ENCODE results near the gene ALKBH1. TPM values are rescaled to one million over a fixed set of nuclear protein-coding genes. Genes with fewer than 3 reads are reported as not detected.
A peak's percentile ranks its signal among the peaks of the same experiment; 100 is the strongest.
"Not testable (repeated sequence)": the region's sequence is repeated elsewhere in the genome, so short reads cannot be mapped to it uniquely, and the experiment has no call there.

The ALKBH1 gene
- 10 to 100 TPM; 14.4 to 22.0 TPM for total RNA-seq

GRCh38 chr14:77707724-77708408, at the start of gene ALKBH1, which contains the start of gene SLIRP:
ALKBH1 (minus strand) TSS chr14:77708023; CDS start chr14:77708004, 19 bp downstream.
SLIRP (plus strand) TSS chr14:77708103; CDS start chr14:77708112, 9 bp downstream.
- DNase-seq (ENCODE audit: low spot score) (peak; percentile 89), ATAC-seq (peak; percentile 98 to 99)
- H3K36me3 Mint-ChIP-seq, result peaks cover 20% of the 10 kb centered on the region
- H3K4me1 Mint-ChIP-seq (ENCODE audit: low read depth in 2 of 2), result peaks cover 36 to 37% of the 10 kb centered on the region in 2 donors
- no peaks in the 10 kb centered on the region for H3K27me3 Mint-ChIP-seq
- no peaks in the 10 kb centered on the region for H3K9me3 Mint-ChIP-seq
- H3K27ac Mint-ChIP-seq, result peak within 1 kb of the TSS; percentile 75 to 95
- peak within 1 kb of the TSS; percentile 98 for H3K4me3 Mint-ChIP-seq

DNA sequence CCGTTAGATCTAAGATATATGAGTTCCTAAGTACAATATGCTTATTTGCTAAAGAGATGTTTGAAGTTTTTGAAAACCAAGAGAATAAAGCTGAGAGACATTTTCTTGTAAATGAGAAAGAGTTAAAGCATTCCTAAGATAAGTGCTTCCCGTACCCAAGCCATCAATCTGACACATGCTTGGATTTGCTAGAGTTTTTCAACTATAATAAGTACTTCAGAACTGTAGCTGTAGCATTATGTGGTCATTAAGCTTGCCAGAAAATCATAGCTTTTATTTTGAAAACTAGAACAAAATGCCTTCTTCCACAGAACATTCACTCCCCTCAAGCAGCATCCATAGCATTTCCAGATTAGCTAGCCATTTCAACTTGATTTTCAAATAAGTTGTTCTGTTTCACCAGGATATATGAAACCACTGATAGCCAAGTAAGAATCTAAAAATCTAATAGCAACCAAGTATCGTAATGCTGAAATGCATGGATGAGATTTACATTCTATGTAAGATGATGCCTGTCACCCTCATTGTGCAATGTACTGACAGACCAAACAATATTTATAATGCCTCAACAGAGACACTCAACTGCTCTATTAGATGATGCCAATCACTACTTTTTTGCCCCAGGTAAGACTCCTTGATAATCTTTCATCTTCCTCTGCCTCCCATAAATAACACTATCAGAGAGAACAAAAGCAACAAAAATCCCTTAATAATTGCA, 45.1 kb upstream of the ALKBH1 start:
- Mint-ChIP-seq H3K36me3 (peaks cover 31% of the 10 kb centered on the region), H3K4me1 (ENCODE audit: low read depth in 2 of 2) (peaks cover 19 to 20% of the 10 kb centered on the region in 2 donors), H3K9me3 (no peaks in the 10 kb centered on the region), H3K27ac (no peak overlapping the region), H3K4me3 (peak overlapping the region; percentile 30), H3K27me3 (no peaks in the 10 kb centered on the region)
- DNase-seq (ENCODE audit: low spot score) (no peak), ATAC-seq (no peak)

DNA sequence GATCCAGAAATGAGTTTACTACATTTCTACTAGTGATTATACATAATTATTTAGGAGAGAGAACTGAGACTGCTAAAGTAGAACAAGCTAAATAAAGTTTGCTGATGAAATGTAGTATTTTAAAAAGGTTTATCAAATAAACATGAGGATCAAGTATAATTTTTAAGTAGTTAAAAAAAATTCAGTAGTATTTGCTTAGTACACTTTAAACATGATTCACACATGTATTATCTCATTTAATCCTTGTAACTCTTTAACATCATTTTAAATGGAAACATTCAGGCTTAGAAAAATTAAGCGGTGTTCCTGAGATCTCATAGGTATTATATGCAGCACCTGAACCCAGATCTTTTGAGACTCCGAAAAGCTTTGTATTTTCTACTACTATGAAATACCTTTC, 44.4 kb upstream of the ALKBH1 start:
- peaks cover 12 to 14% of the 10 kb centered on the region in 2 donors for H3K4me1 Mint-ChIP-seq (ENCODE audit: low read depth in 2 of 2)
- DNase-seq (ENCODE audit: low spot score) (no peak), ATAC-seq (no peak)
- no peak overlapping the region for H3K4me3 Mint-ChIP-seq
- H3K9me3 Mint-ChIP-seq, result no peaks in the 10 kb centered on the region
- peaks cover 25% of the 10 kb centered on the region for H3K36me3 Mint-ChIP-seq
- H3K27me3 Mint-ChIP-seq, result no peaks in the 10 kb centered on the region
- no peak overlapping the region for H3K27ac Mint-ChIP-seq

- H3K9me3 Mint-ChIP-seq; H3K4me3 Mint-ChIP-seq; H3K27ac Mint-ChIP-seq; ATAC-seq; DNase-seq (ENCODE audit: low spot score); H3K27me3 Mint-ChIP-seq: not testable (repeated sequence)
- Mint-ChIP-seq H3K4me1 (ENCODE audit: low read depth in 2 of 2) (peaks cover 12 to 19% of the 10 kb centered on the region in 2 donors), H3K36me3 (peaks cover 28% of the 10 kb centered on the region)
These were observed 39.6 kb upstream of the ALKBH1 start for GRCh38 chr14:77747425-77747824.

DNA sequence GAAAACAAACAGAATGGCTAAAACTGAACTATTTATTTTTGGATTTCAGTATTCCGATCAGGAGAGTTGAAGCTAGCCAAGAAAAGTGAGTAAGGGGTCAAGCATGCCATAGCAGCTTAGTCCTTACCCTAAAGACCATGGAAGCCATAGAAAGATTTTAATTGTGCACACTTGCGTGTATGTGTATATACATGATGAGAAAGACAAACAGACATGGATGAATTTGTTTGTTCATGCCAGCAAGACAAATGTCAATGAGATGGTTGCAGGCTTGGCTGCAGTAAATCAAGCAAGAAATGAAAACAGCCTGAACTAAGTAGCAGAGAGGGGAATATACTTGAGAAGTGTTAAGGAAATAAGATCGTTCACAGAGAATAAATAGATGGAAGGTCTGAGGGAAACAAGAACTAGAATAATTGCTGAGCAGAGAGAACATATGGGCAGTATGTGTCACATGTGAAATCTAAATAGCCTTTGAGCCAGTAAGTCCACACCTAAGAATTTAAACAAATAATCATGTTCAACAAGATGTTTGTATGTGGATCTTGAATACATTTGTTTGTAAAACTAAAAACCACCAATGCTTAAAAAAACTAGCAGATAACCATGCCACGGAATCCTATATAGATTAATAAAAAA, 38.4 kb upstream of the ALKBH1 start:
- Mint-ChIP-seq H3K36me3 (peaks cover 28% of the 10 kb centered on the region), H3K4me1 (ENCODE audit: low read depth in 2 of 2) (peaks cover 18 to 20% of the 10 kb centered on the region in 2 donors), H3K9me3 (no peaks in the 10 kb centered on the region), H3K27me3 (no peaks in the 10 kb centered on the region), H3K4me3 (no peak overlapping the region), H3K27ac (no peak overlapping the region)
- DNase-seq (ENCODE audit: low spot score), result no peak
- ATAC-seq, result no peak

GRCh38 chr14:77741438-77741837, 33.6 kb upstream of the ALKBH1 start:
- H3K27ac Mint-ChIP-seq, result peak overlapping the region in 1 of 2 donors; percentile 32
- no peak for ATAC-seq

DNA sequence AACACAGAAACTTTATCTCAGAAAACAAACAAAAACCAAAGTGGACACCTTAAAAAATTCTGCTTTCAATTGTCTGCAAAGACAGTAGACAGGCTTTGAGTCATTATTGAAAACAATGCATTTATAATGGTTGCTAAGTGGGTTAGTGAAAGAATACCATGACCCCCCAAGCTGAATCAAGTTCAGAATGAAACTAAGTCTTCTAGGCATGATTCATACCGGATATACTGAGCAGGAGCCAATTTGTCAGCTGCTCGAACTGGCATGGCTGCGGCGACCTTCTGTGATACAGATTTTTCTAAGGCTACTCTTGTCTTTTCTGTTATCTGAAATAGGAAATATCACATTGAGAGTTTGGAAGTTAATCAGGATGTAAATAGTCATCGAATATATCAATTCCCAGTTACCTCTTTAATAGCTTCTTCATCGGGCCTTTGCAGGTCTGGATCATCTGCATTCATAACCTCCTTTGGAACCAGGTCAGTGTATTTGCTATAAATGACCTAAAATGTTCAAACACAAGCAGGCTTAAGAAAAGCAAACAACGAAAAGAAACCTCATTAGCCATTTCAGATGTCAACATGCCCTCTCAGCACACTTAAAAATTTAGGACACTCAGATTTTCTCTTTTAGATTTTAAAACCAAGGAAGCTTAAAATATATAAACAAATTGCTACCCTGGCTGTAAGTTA, 30.9 kb upstream of the ALKBH1 start:
- Mint-ChIP-seq H3K36me3 (peaks cover 17% of the 10 kb centered on the region), H3K4me3 (peak overlapping the region; percentile 51), H3K9me3 (no peaks in the 10 kb centered on the region), H3K27me3 (no peaks in the 10 kb centered on the region), H3K4me1 (ENCODE audit: low read depth in 2 of 2) (peaks cover 9 to 18% of the 10 kb centered on the region in 2 donors), H3K27ac (peak overlapping the region; percentile 59 to 61)
- ATAC-seq (peak in 1 of 2 donors; percentile 98), DNase-seq (ENCODE audit: low spot score) (no peak)

More at GRCh38 chr14:77741438-77741837, 33.6 kb upstream of the ALKBH1 start:
- Mint-ChIP-seq H3K9me3 (no peaks in the 10 kb centered on the region), H3K4me3 (no peak overlapping the region), H3K36me3 (peaks cover 20% of the 10 kb centered on the region), H3K27me3 (no peaks in the 10 kb centered on the region), H3K4me1 (ENCODE audit: low read depth in 2 of 2) (peaks cover 17 to 23% of the 10 kb centered on the region in 2 donors)
- DNase-seq (ENCODE audit: low spot score), result no peak

DNA sequence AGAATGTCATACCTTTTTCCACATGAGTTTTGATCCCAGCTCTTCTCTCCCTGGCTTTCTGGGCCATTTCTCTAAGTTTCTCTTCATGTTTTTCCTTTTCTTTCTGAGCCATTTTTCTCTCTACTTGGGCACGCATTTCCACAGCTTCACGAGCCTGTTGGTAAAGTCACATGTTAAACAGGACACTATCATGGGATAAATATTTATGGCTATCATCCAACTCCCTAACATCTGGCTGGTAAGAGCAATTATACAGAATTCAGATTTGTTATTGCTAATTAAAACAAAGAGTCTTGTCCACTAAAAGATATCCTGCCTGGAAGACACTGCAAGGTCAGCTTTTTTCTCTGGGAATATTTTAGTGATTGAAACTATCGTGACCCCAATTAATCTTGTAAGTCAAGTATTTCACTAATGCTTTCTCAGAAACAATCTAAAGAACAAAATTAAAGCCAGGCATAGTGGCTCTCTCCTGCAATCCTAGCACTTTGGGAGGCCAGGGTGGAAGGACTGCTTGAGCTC, 23.2 kb upstream of the ALKBH1 start:
- H3K36me3 Mint-ChIP-seq, result peaks cover 41% of the 10 kb centered on the region
- no peak for ATAC-seq
- no peaks in the 10 kb centered on the region for H3K9me3 Mint-ChIP-seq
- DNase-seq (ENCODE audit: low spot score), result no peak
- H3K4me3 Mint-ChIP-seq, result no peak overlapping the region
- H3K4me1 Mint-ChIP-seq (ENCODE audit: low read depth in 2 of 2), result no peaks in the 10 kb centered on the region
- H3K27ac Mint-ChIP-seq, result peak overlapping the region in 1 of 2 donors; percentile 5
- H3K27me3 Mint-ChIP-seq, result no peaks in the 10 kb centered on the region

DNA sequence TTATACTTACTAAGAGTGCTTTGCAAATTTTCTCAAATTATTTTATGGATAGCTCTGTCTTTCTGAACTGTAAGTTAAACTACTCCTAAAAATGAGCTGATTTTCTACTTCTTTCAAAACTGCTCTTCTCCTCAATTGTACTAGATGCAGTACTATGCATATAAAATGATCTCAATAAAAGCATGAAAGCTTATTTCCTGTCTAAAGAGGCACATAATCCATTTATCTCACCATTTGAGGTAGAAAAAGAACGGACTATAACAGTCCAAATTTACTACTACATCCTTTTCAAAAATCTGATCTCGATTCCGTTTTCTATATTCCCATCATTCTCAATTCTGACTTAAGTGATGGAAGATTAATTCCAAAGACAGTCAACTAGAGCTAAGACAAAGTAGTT, 14.5 kb upstream of the ALKBH1 start:
- Mint-ChIP-seq H3K27me3 (no peaks in the 10 kb centered on the region), H3K9me3 (no peaks in the 10 kb centered on the region), H3K27ac (peak overlapping the region in 1 of 2 donors; percentile 21), H3K4me3 (no peak overlapping the region), H3K4me1 (ENCODE audit: low read depth in 2 of 2) (peaks cover 0 to 5% of the 10 kb centered on the region in 2 donors), H3K36me3 (peaks cover 43% of the 10 kb centered on the region)
- ATAC-seq (no peak), DNase-seq (ENCODE audit: low spot score) (no peak)

DNA sequence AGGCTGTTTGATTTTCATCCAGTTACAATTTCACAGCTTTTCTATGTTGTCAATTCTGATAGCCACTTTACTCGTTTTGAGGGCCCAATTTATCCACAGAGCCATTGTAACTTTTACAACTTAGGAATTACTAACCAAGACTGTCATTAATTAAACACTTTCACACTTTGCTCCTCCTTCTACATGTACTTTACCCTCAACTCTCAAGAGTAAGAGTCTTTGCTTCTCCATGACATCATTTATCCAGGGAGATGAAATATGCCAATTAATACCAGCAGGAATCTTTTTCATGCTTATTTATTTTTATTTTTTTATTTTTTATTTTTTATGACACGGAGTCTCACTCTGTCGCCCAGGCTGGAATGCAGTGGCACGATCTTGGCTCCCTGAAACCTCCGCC, 13.6 kb upstream of the ALKBH1 start:
- Mint-ChIP-seq H3K4me3 (no peak overlapping the region), H3K9me3 (no peaks in the 10 kb centered on the region), H3K27ac (no peak overlapping the region), H3K4me1 (ENCODE audit: low read depth in 2 of 2) (peaks cover 0 to 5% of the 10 kb centered on the region in 2 donors), H3K27me3 (no peaks in the 10 kb centered on the region), H3K36me3 (peaks cover 38% of the 10 kb centered on the region)
- no peak for DNase-seq (ENCODE audit: low spot score)
- no peak for ATAC-seq

- peaks cover 27% of the 10 kb centered on the region for H3K36me3 Mint-ChIP-seq
- peak overlapping the region in 1 of 2 donors; percentile 42 for H3K27ac Mint-ChIP-seq
- H3K4me1 Mint-ChIP-seq (ENCODE audit: low read depth in 2 of 2), result peaks cover 4 to 9% of the 10 kb centered on the region in 2 donors
- DNase-seq (ENCODE audit: low spot score) (no peak), ATAC-seq (no peak)
- H3K27me3 Mint-ChIP-seq, result no peaks in the 10 kb centered on the region
- no peak overlapping the region for H3K4me3 Mint-ChIP-seq
- no peaks in the 10 kb centered on the region for H3K9me3 Mint-ChIP-seq
These were observed 9.9 kb upstream of the ALKBH1 start for GRCh38 chr14:77717608-77718305.

GRCh38 chr14:77714926-77715325, 7.1 kb upstream of the ALKBH1 start:
- Mint-ChIP-seq H3K27me3 (no peaks in the 10 kb centered on the region), H3K4me1 (ENCODE audit: low read depth in 2 of 2) (peaks cover 10 to 16% of the 10 kb centered on the region in 2 donors), H3K36me3 (peaks cover 13% of the 10 kb centered on the region), H3K9me3 (no peaks in the 10 kb centered on the region), H3K4me3 (no peak overlapping the region), H3K27ac (no peak overlapping the region)
- ATAC-seq (no peak), DNase-seq (ENCODE audit: low spot score) (no peak)

- no peak for ATAC-seq
- Mint-ChIP-seq H3K4me1 (ENCODE audit: low read depth in 2 of 2) (peaks cover 37 to 45% of the 10 kb centered on the region in 2 donors), H3K9me3 (no peaks in the 10 kb centered on the region), H3K4me3 (peak overlapping the region; percentile 98), H3K36me3 (peaks cover 24% of the 10 kb centered on the region), H3K27me3 (no peaks in the 10 kb centered on the region), H3K27ac (no peak overlapping the region)
- DNase-seq (ENCODE audit: low spot score), result no peak
These were observed 2.5 kb upstream of the ALKBH1 start for GRCh38 chr14:77710364-77710763.

All from natural killer cell treated with Interleukin-12 subunit alpha and Interleukin-12 subunit beta and Interleukin-15 and Interleukin-18, amount 100 ng/mL, for 72 hours (primary cell).